ENCODE measurements around the gene PDE7B.

DNA sequence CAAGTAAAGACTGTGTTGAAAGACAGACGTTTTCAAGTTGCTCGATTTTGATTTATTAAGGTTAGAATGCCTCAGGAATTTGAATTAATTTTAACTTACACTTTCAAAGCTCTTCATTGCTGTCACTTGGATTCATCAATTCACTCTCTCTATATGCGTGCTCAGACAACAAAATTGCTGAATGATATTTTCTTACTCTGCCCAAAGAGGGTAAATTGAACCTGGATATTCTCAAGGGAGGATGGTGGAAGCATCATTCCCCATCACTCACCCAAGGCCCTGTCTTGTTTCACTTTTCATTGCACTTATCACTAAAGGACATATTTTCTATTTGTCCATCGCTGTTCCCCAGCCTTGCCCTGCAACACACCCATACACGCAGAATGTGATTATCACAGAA, 102.3 kb downstream of the PDE7B start:
- TF ChIP-seq ZNF558 (tag by site-specific recombination; IDR thresholded peaks at IDR 0.05) (no peak), ZNF76 (tag by site-specific recombination; IDR thresholded peaks at IDR 0.05; ENCODE audit: borderline replicate concordance, low read depth) (no peak), CTCF (tag by site-specific recombination; IDR thresholded peaks at IDR 0.05) (no peak), ZNF791 (tag by site-specific recombination; IDR thresholded peaks at IDR 0.05) (no peak), ZNF555 (tag by site-specific recombination; conservative IDR thresholded peaks at IDR 0.05) (no peak), OVOL3 (tag by site-specific recombination; IDR thresholded peaks at IDR 0.05) (no peak)
- TF ChIP-seq, protein P1, sequence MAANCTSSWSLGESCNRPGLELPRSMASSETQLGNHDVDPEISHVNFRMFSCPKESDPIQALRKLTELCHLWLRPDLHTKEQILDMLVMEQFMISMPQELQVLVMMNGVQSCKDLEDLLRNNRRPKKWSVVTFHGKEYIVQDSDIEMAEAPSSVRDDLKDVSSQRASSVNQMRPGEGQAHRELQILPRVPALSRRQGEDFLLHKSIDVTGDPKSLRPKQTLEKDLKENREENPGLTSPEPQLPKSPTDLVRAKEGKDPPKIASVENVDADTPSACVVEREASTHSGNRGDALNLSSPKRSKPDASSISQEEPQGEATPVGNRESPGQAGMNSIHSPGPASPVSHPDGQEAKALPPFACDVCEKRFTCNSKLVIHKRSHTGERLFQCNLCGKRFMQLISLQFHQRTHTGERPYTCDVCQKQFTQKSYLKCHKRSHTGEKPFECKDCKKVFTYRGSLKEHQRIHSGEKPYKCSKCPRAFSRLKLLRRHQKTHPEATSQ (tag by site-specific recombination; IDR thresholded peaks at IDR 0.05), result no peak

Measured in HEK293 (cell line).